ENCODE data around the gene KRT80.

DNA sequence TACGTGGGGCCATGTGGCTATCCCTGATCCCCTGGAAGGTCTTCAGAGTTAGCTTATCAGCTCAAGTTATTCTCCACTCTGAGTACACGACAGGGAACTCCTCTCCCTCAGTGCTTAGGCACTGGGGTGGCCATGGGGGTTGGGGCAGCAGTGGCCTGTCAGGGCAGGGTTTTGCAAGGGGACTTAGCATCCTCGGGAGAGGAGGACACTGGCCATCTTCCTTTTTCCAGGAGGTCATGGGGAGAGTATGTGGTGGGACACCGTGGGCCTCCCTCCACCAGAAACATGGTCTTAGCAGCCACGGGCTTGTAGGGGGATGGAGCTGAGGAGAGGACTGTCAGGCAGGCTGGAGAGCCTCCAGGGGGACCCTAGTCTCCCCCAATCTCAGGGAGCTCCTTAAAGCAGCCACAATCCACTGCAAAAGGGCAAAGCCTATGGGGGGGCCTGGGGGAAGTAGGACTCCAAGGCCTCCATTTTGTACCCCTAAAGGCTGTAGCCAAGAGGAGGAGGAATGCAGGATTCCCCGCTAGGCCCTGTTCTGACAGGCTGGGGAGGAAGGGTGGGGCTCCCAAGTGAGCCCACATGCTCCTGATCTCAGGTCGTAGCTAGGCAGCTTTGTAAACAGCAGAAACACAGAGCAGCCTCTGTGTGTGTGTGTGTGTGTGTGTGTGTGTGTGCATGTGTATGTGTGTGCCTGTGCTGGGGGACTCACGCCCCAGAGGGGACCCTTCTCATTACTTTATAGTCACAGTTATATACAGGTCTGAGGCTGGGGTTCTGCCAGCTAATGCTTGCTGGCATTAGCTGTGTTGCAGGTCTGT lies 36.6 kb downstream of the KRT80 start:
- TF ChIP-seq, protein P1, sequence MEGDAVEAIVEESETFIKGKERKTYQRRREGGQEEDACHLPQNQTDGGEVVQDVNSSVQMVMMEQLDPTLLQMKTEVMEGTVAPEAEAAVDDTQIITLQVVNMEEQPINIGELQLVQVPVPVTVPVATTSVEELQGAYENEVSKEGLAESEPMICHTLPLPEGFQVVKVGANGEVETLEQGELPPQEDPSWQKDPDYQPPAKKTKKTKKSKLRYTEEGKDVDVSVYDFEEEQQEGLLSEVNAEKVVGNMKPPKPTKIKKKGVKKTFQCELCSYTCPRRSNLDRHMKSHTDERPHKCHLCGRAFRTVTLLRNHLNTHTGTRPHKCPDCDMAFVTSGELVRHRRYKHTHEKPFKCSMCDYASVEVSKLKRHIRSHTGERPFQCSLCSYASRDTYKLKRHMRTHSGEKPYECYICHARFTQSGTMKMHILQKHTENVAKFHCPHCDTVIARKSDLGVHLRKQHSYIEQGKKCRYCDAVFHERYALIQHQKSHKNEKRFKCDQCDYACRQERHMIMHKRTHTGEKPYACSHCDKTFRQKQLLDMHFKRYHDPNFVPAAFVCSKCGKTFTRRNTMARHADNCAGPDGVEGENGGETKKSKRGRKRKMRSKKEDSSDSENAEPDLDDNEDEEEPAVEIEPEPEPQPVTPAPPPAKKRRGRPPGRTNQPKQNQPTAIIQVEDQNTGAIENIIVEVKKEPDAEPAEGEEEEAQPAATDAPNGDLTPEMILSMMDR (conservative IDR thresholded peaks at IDR 0.05 in 1 of 2, IDR thresholded peaks at IDR 0.05 in 1 of 2; ENCODE audit: extremely low read depth in 1 of 2, insufficient read depth in 1 of 2, low read depth in 1 of 2, low read length in 2 of 2) = no peak
- no peak for TF ChIP-seq EZH2 (IDR thresholded peaks at IDR 0.05; ENCODE audit: borderline replicate concordance, low read length)

All from mammary epithelial cell (primary cell).